SK-N-SH (cell line): ENCODE results near the gene ARHGAP26. TPM values are rescaled to one million over a fixed set of nuclear protein-coding genes. Genes with fewer than 3 reads are reported as not detected.

Experiments used
- CTCF ChIA-PET: fragments of 300-600, 350-600 bp; formaldehyde crosslinking; extraction: SDS; loops from one replicate; lab custom pipeline; 2021; lab: Yijun Ruan, JAX
- POLR2A ChIA-PET: fragments of 350-600 bp; sonication (Branson Sonifier 250); formaldehyde crosslinking; extraction: SDS; loops from one replicate; lab custom pipeline; 2020; ENCODE audit warnings: antibody characterized with exemption, inconsistent platforms; lab: Yijun Ruan, JAX
- DNase-seq: peaks from one replicate; pipeline ENCODE4 v3.0.0; 2012
- H2AFZ ChIP-seq: fragments of 200-600 bp; sonication (generic); 2 replicates; pipeline ENCODE4 v1.8.1; 2016; ENCODE audit warnings: antibody characterized with exemption, mild to moderate bottlenecking, low read depth
- H3F3A ChIP-seq: fragments of 200-600 bp; sonication (generic); replicated peaks from 2 replicates; pipeline ENCODE3; 2016; ENCODE audit warnings: antibody characterized with exemption, mild to moderate bottlenecking; ENCODE audit not compliant: insufficient read depth
- H3K27ac ChIP-seq, 2 experiments: fragments of 200-500 bp in 1 of 2; fragments of 200-600 bp in 1 of 2; sonication (Bioruptor generic) in 1 of 2; sonication (generic), shearing (Covaris generic) in 1 of 2; 2 replicates each; pipeline versions ENCODE4 v1.5.1 to v1.6.1; 2014 to 2016; ENCODE audit warnings: low read depth in 2 of 2, inconsistent platforms in 1 of 2, low read length in 1 of 2, mild to moderate bottlenecking in 1 of 2, mixed read lengths in 1 of 2
- H3K27me3 ChIP-seq: fragments of 200-600 bp; sonication (generic), shearing (Covaris generic); 2 replicates; pipeline ENCODE4 v1.6.1; 2016; ENCODE audit warnings: mixed run types; ENCODE audit not compliant: insufficient read depth
- H3K36me3 ChIP-seq, 2 experiments: fragments of 200-500 bp in 1 of 2; fragments of 200-600 bp in 1 of 2; sonication (Bioruptor generic) in 1 of 2; sonication (generic) in 1 of 2; replicated peaks in 1 of 2; 2 replicates each; pipeline versions ENCODE3 to v1.5.1; 2014 to 2016; ENCODE audit warnings: low read length in 1 of 2, mild to moderate bottlenecking in 1 of 2; ENCODE audit not compliant: insufficient read depth in 2 of 2, control insufficient read depth in 1 of 2
- H3K4me1 ChIP-seq, 2 experiments: fragments of 200-500 bp in 1 of 2; fragments of 200-600 bp in 1 of 2; sonication (Bioruptor generic) in 1 of 2; sonication (generic), shearing (Covaris generic) in 1 of 2; 2 replicates each; pipeline versions ENCODE4 v1.5.1 to v1.6.1; 2014 to 2016; ENCODE audit warnings: low read depth in 1 of 2, low read length in 1 of 2, mixed run types in 1 of 2; ENCODE audit not compliant: insufficient read depth in 2 of 2, control insufficient read depth in 1 of 2
- H3K4me2 ChIP-seq: fragments of 200-600 bp; sonication (generic), shearing (Covaris generic); 2 replicates; pipeline ENCODE4 v1.6.1; 2017; ENCODE audit warnings: mixed run types
- H3K4me3 ChIP-seq, 2 experiments: fragments of 200-500 bp in 1 of 2; fragments of 200-600 bp in 1 of 2; sonication (Bioruptor generic) in 1 of 2; sonication (generic), shearing (Covaris generic) in 1 of 2; 2 replicates each; pipeline versions ENCODE4 v1.5.1 to v1.8.1; 2014 to 2016; ENCODE audit warnings: low read depth in 2 of 2, inconsistent platforms in 1 of 2, low read length in 1 of 2, mild to moderate bottlenecking in 1 of 2, mixed read lengths in 1 of 2, moderate library complexity in 1 of 2
- H3K79me2 ChIP-seq: fragments of 200-600 bp; sonication (generic); 2 replicates; pipeline ENCODE4 v1.8.1; 2017; ENCODE audit warnings: mild to moderate bottlenecking; ENCODE audit not compliant: insufficient read depth
- H3K9ac ChIP-seq: fragments of 200-600 bp; sonication (generic); 2 replicates; pipeline ENCODE4 v1.6.1; 2017; ENCODE audit warnings: mixed run types
- H3K9me2 ChIP-seq: fragments of 200-600 bp; sonication (generic); 2 replicates; pipeline ENCODE4 v1.6.1; 2017; ENCODE audit warnings: mixed run types
- H3K9me3 ChIP-seq: fragments of 200-600 bp; sonication (generic); 2 replicates; pipeline ENCODE4 v1.6.1; 2017; ENCODE audit warnings: mixed run types, mild to moderate bottlenecking, moderate library complexity
- H4K20me1 ChIP-seq: fragments of 200-600 bp; sonication (generic); 2 replicates; pipeline ENCODE4 v1.6.1; 2017; ENCODE audit warnings: mild to moderate bottlenecking, mixed run types; ENCODE audit not compliant: insufficient read depth
- CTCF ChIP-seq: fragments of 200-600 bp; sonication (generic); IDR thresholded peaks from 2 replicates; pipeline ENCODE4 v1.6.1; 2017; ENCODE audit warnings: antibody characterized with exemption, mild to moderate bottlenecking, moderate library complexity
- MAX ChIP-seq: IDR thresholded peaks from 2 replicates; pipeline ENCODE4 v1.4.0; 2012; ENCODE audit warnings: low read depth
- MEF2A ChIP-seq: IDR thresholded peaks from 2 replicates; pipeline ENCODE4 v1.4.0; 2012; ENCODE audit warnings: low read depth, borderline replicate concordance
- NFIC ChIP-seq: IDR thresholded peaks from 2 replicates; pipeline ENCODE4 v1.4.0; 2012; ENCODE audit warnings: borderline replicate concordance
- NRF1 ChIP-seq: IDR thresholded peaks from 2 replicates; pipeline ENCODE4 v1.6.1; 2012; ENCODE audit warnings: low read depth, mild to moderate bottlenecking, low read length
- POLR2AphosphoS5 ChIP-seq: IDR thresholded peaks from 2 replicates; pipeline ENCODE4 v1.6.1; 2012; ENCODE audit warnings: low read depth, low read length
- REST ChIP-seq: IDR thresholded peaks from 2 replicates; pipeline ENCODE4 v1.6.1; 2012; ENCODE audit warnings: mild to moderate bottlenecking, low read depth, low read length, moderate library complexity
- RFX5 ChIP-seq: IDR thresholded peaks from 2 replicates; pipeline ENCODE4 v1.6.1; 2012; ENCODE audit warnings: mild to moderate bottlenecking, improper control_type of control experiment, low read length
- SMC3 ChIP-seq: IDR thresholded peaks from 2 replicates; pipeline ENCODE4 v1.6.1; 2012; ENCODE audit warnings: low read depth, low read length, improper control_type of control experiment
- TAF1 ChIP-seq: IDR thresholded peaks from 2 replicates; pipeline ENCODE4 v1.6.1; 2012; ENCODE audit warnings: low read depth, mild to moderate bottlenecking, low read length, moderate library complexity, borderline replicate concordance
- TEAD4 ChIP-seq: IDR thresholded peaks from 2 replicates; pipeline ENCODE4 v1.4.0; 2012; ENCODE audit warnings: mild to moderate bottlenecking, borderline replicate concordance; ENCODE audit not compliant: insufficient read depth
- WGBS: methylation state at CpG from one replicate; pipeline ENCODE4 v1.1.6; 2017; ENCODE audit warnings: low lambda C conversion rate; 5-methylcytosine and 5-hydroxymethylcytosine counted together
- polyA plus RNA-seq, 3 experiments: library from polyadenylated mRNA; depleted of rRNA; stranded (reverse); fragments of >200 nt; gene quantifications; 2 replicates each; pipeline ENCODE4 v1.2.3, GENCODE V29; 2012

The ARHGAP26 gene
- polyA plus RNA-seq, 1 of the 3 experiments (the other 2 are of a cell fraction), result 6.1 TPM

GRCh38 chr5:143170977-143171376 is 400.8 kb downstream of the ARHGAP26 start (continued):
- TF ChIP-seq CTCF, result no peak

- Histone ChIP-seq H3K27me3 (no peaks in the 10 kb centered on the region), H3F3A (peaks cover 4% of the 10 kb centered on the region), H4K20me1 (no peaks in the 10 kb centered on the region), H2AFZ (no peak overlapping the region), H3K4me2 (no peak overlapping the region), H3K9me3 (no peaks in the 10 kb centered on the region), H3K36me3 (peaks cover 0 to 3% of the 10 kb centered on the region in 2 experiments), H3K79me2 (no peaks in the 10 kb centered on the region), H3K4me3 (no peak overlapping the region), H3K9ac (no peak overlapping the region), H3K27ac (no peak overlapping the region), H3K4me1 (peaks cover 7 to 10% of the 10 kb centered on the region in 2 experiments), H3K9me2 (no peaks in the 10 kb centered on the region)
- DNase-seq, result no peak
- POLR2A ChIA-PET, result no interaction called here
- TF ChIP-seq MAX, result no peak
- no peak for TF ChIP-seq POLR2AphosphoS5
- TF ChIP-seq REST, result no peak
- no peak for TF ChIP-seq TAF1
- no peak for TF ChIP-seq NRF1
- no peak for TF ChIP-seq MEF2A
- no peak for TF ChIP-seq NFIC
- no peak for TF ChIP-seq SMC3
- TF ChIP-seq TEAD4, result no peak
- no peak for TF ChIP-seq RFX5
- CTCF ChIA-PET, result interaction anchor here (0.9 kb wide), 1 partner anchor 16 kb away, joined by 3 read pairs; no protein-coding TSS in a partner anchor
- WGBS, result 94% methylated on average over 5 of the region's 5 CpGs
These were observed 402.6 kb downstream of the ARHGAP26 start for GRCh38 chr5:143172739-143173138.
